Stimulated activated naive CD4-positive, alpha-beta T cell (primary cell): ENCODE measurements around the gene ARL9.

Experiments used
- DNase-seq, 6 experiments: peaks; one replicate each; lab custom pipeline; 2025; lab: John Stamatoyannopoulos, UW

ARL9 gene

DNA sequence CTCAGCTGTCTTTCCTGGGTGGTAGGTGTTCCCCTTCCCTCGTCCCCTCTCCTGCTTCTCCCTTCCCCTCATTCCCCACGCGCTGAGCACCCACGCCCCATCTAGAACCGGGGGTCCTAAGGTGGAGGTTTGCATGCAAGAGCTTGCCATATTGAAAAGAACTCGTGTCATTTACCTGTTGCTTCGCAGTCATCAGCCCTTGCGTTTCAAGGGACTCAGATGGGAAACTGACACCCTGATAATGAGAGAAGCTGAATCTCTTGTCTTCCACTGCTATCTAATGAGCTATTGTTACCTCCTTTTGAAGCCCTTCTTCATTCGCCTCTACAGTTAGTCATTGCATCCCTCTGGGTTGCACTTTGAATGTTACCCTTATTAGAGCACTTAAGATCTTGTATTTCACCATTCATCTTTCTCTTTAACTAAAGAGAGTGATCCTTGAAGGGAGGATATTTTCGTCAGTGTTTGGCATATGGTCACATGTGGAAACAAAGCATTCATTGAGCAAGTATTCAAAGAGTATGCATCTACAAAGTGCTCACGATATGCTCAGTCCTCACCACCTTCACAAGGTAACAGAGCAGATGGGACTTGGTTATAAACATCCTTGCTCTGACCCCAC lies 25.7 kb downstream of the ARL9 start:
- DNase-seq: peak in 1 of 6 experiments; percentile 38

DNA sequence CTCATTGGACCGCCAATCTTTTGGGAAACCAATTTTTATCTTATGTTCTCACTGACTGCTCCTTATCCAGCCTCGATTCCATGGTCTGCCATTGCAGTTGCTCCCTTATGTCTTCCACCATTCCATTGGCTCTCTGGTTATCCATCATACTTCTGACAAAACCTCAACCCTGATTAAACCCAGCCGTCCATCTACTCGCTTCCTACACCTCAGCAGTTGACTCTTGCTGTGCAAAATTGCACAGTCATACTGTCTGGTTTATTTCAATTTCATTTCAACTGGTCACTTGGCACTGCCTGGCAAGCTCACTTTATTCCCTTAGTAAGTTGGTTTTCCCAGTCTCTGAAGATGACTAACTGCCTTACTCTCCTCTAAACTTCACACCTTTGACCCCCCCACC lies 26.2 kb downstream of the ARL9 start:
- no peak for DNase-seq

DNA sequence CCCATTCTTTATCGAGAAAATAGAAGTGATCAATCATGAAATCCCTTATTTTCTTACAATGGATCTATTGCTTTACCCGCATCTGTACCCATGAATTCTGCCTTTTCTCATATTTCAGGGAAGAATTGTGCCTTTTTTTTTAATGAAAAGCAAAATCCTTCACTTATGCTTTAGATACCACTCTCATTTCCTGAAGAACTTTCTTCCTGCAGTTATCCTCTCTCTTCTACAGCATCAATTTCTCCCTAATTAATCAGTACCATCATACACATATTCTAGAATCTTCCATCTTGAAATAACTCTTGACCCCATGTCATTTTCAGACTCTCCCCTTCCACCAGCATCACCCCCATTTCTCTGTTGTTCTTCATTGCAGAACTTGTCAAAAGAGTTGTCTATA lies 26.6 kb downstream of the ARL9 start:
- DNase-seq: no peak

DNA sequence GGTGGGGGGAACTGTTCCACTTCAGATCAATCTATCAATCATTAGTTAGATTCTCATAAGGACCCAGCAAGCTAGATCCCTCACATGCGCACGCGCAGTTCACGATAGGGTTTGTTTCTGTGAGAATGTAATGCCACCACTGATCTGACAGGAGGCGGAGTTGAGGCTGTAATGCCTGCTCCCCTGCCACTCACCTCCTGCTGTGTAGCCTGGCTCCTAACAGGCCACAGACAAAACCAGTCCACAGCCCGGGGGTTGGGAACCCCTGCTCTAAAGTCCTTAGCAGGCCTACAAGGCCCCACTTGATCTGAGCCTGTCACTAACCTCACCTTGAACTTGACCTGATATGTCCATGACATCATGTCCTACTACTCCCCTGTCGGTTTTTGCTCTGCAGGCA lies 30.3 kb downstream of the ARL9 start:
- DNase-seq: no peak

DNA sequence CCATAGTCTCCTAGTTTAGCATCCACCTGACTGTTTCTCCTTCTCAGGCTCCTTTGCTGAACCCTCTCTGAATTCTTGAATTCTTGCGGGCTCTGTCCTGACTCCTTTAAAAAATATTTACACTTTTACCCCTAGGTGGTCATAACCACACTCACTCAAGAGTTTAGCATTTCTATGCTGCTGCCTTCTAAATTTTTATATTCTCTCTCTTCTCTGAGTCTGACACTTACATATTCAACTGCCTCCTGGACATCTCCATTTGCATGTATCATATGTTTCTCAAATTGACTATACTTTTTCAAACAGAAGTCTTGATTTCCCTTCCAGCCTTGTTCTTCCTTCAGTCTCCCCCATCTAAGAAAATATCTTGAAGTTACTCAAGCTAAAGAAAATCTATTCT lies 31.6 kb downstream of the ARL9 start:
- DNase-seq: no peak

DNA sequence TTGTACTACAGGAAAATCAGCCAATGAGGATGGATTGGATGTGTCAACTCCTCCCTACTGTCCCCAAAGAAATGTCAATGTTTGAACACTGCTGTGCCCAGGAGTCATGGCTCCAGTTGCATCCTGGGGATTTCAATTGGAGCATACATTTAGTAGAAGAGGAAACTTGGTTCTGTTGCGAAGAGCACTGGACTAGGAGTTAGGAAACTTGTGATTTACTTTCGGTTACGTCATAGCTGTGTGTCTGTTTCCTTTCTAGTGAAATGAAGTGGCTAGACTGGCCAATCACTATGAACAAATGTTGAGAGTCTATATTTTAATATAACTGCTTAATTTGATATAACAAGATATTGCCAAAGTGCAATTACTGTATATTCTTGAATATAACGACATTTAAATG lies 35.2 kb downstream of the ARL9 start:
- DNase-seq: no peak

DNA sequence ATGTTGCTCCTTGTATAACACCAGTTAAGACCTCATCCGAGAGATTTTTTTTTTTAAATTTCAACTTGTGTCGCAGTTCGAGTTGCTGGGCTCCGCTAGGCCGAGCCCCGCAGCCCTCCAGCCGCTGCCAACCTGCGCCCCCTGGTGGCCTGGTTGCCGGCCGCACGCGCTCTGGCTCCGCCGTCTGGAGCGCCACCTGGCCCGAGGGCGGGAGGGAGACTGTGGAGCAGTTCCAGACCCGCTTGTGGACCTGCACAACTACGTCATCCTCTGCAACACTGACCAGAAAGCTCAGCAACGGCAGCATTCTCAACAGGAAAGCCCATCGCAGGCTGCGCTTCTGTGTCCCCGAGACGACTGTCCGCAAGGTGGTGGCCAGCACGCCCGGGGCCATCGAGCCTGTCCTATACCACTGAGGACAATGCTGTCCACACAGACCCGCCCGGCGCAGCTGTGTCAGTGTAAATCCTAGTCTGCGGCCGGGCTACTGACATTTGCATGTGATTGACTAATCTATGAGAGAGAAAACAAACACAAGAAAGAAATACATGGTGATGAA lies 39.1 kb downstream of the ARL9 start:
- peak; percentile 62 to 88 (median 76) for DNase-seq

DNA sequence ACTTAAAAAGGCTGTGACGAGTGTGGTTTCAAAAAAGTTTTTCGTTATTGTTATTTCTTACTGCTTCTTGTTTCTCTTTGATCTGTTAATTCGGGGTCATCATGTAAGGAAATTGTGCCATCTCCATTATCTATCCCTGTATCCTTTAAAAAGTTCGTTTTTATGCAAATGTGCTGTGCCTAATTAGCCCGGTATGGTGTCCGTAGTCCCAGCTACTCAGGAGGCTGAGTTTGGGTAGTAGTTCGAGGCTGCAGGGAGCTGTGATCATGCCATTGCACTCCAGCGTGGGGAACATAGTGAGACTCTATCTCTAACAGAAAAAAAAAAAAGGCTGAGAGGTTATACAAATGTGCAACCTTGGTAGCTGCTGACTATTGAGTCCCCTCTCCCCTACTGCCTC lies 45.1 kb downstream of the ARL9 start:
- DNase-seq: no peak

DNA sequence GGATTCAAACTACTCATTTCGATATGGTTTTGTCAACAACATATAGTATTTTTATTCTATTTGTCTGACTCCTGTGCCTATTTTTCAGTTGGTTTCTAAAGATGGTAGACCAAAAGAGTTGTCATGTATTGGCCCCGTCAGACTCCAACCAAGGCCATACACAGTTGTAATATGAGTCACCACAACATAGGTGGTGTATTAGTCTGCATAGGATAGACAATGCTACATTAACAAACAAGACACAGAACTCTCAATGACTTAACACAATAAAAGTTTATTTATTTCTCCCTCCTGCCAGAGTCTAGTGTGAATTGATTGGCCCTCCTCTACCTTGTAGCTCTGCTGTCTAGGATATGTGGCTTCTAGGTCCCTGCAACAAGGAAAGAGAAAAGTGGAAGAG lies 45.9 kb downstream of the ARL9 start:
- DNase-seq: no peak

DNA sequence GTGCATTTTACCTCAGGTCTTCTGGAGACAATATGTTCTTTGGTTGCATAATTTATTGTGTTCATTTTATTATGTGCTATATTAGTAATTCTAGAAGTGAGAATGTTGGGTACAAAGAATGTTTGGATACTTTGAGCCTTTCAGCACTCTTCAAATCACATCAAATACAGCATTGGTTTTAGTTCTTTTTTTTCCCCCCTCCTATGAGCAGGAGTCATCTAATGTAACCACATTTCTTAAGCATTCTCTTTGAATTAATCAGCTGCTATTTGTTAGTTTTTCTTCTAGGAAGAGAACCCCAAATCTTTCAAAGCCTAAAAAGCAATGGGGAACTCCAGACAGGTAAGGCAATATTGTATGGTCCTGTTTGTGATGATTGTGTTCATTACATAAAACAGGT lies 46.7 kb downstream of the ARL9 start:
- no peak for DNase-seq

DNA sequence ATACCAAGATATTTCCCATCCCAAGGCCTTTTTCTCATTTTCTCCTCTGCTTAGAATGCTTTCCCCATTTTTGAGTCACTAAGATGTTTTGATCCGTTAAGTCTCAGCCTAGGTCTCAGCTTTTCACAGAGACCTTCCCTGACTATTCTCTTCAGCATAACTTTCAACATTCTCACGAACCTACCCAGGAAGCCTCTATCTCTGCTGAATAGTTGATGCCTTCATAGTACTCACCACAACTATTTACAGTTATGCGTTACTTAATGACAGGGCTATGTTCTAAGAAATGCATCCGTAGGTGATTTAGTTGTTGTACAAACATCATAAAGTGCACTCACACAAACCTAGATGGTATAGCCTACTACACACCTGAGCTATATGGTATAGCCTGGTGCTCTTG lies 64.5 kb downstream of the ARL9 start:
- no peak for DNase-seq
